HUDEP-2 (cell line): Measurements from ENCODE around the gene DQX1.
"Not testable (repeated sequence)": the region's sequence is repeated elsewhere in the genome, so short reads cannot be mapped to it uniquely, and the experiment has no call there.

Experiments
- DNase-seq, 76 experiments: peaks; one replicate each; lab custom pipeline; 2025; ENCODE audit not compliant: unreplicated experiment in 76 of 76; lab: John Stamatoyannopoulos, UW

The DQX1 gene

DNA sequence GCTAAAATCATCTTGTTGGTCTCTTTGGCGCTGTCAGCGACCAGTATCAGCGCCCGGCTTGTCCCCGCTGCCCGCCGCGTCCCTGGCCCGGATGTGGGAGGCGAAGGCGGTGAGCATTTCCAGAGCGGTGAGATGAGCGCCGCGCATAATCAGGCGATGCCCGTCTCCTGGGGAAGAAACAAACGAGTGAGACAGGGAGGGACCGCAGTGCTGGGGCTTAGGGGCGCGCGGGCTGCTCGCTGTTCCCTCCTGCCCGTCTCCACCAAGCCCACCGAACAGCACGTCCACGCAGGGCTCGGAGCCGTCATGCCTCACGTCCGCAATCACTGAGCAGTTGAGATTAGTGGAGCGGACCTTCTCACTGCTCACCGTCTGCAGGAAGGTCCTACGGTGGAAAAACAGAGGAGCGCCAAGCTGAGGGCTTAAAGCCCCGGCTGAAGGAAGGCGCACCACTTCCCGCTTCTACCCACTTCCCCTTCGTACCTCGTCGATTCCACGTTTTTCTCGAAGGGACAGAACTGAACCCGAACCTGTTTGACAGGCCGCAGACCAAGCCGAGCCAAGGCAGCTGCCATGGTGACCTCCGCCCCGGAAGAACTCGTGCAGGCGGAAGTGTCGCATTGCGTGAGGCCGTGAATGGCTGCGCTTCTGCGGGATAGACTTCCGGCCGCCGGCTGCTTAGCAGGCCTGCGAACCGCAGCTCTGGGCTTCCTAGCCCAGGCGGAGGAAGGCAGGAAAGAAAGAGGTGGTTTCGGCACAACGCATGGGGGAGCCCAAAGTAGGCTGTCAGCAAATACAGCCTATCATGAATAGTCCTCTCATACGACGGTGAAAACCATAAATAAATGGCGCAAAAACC is 53.7 kb downstream of the DQX1 start, which contains the start of gene MRPL53:
MRPL53 (minus strand) TSS at position 595 of the 859 bp plus-strand sequence; CDS start at position 575, 20 bp downstream.
- peak; percentile 25 to 93 (median 84) for DNase-seq

DNA sequence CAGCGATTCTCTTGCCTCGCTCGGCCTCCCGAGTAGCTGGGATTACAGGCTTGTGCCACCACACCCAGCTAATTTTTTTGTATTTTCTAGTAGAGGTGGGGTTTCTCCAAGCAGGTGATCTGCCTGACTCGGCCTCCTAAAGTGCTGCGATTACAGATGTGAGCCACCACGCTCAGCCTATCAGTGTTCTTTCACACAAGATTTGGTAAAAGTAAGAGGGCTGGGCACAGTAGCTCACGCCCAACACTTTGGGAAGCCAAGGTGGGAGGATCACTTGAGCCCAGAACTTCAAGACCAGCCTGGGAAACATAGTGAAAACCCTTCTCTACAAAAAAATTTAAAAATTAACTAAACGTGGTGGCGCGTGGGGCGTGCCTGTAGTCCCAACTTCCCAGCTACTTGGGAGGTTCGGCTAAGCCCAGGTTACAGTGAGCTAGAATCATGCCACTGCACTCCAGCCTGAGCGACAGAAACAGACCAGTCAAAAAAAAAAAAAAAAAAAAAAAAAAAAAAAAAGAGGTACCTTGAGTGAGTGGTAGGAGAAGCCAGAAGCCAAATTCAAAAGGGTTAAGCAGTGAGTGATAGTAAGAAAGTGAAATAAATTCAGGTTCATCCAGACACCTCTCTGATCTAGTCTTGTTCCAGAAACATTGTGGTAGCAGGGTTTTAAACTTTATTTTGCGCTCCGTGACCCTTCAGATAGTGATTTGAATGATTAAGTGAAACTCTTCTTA is 54.5 kb downstream of the DQX1 start:
- DNase-seq = peak in 5 of 76 experiments; percentile 4 to 15 (median 6)

DNA sequence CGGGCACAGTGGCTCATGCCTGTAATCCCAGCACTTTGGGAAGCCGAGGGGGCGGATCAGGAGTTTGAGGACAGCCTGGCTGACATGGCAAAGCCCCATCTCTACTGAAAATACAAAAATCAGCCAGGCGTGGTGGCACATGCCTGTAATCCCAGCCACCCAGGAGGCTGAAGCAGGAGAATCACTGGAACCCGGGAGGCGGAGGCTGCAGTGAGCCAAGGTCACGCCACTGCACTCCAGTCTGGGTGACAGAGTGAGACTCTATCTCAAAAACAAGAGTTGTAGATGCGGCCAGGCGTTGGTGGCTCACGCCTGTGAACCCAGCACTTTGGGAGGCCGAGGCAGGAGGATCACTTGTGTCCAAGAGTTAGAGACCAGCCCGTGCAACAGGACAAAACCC is 55.3 kb downstream of the DQX1 start:
- not testable (repeated sequence) for DNase-seq
